ENCODE measurements around the gene TMEM208.

Gene TMEM208

GRCh38 chr16:67216612-67217490 is 10.1 kb upstream of the TMEM208 start:
- H3K4me3 ChIP-seq (ENCODE audit: low read depth, low read length) = no peak overlapping the region
- peak; percentile 82 for DNase-seq
- no peaks in the 10 kb centered on the region for H3K36me3 ChIP-seq
- no peaks in the 10 kb centered on the region for H3K9me3 ChIP-seq
- no peak for TF ChIP-seq CTCF (IDR thresholded peaks at IDR 0.05; ENCODE audit: low read depth, low read length)
- H3K4me1 ChIP-seq = peaks cover 14% of the 10 kb centered on the region
- H3K27me3 ChIP-seq = no peaks in the 10 kb centered on the region

- no peak for TF ChIP-seq CTCF (IDR thresholded peaks at IDR 0.05; ENCODE audit: low read depth, low read length)
- Histone ChIP-seq H3K36me3 (peaks cover 10% of the 10 kb centered on the region), H3K27me3 (no peaks in the 10 kb centered on the region), H3K4me3 (ENCODE audit: low read depth, low read length) (no peak overlapping the region), H3K4me1 (no peaks in the 10 kb centered on the region; the same call in none of the 2 replicates), H3K9me3 (no peaks in the 10 kb centered on the region)
- no peak for DNase-seq
These were observed 2.9 kb upstream of the TMEM208 start for GRCh38 chr16:67223992-67224391.

- DNase-seq = no peak
- no peaks in the 10 kb centered on the region; the same call in none of the 2 replicates for H3K4me1 ChIP-seq
- TF ChIP-seq CTCF (IDR thresholded peaks at IDR 0.05; ENCODE audit: low read depth, low read length) = no peak
- H3K9me3 ChIP-seq = no peaks in the 10 kb centered on the region
- peak overlapping the region; percentile 99 for H3K4me3 ChIP-seq (ENCODE audit: low read depth, low read length)
- peaks cover 34% of the 10 kb centered on the region for H3K36me3 ChIP-seq
- no peaks in the 10 kb centered on the region for H3K27me3 ChIP-seq
These were observed 581 bp upstream of the TMEM208 start for GRCh38 chr16:67226295-67226803.

DNA sequence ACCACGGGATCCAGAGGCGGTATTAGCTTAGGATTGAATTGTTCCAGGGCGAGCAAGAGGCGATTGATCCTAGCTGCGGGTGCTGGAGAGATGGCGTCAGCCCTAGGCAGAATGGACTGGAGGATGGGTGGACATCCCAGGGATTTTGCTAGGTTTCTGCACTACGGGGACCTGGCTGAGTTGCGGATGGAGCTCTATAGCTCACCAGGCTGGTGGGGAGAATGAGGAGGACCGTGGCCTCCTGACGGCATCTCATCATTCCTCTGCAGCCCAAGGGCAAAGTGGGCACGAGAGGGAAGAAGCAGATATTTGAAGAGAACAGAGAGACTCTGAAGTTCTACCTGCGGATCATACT is 614 bp downstream of the TMEM208 start:
- no peak for TF ChIP-seq CTCF (IDR thresholded peaks at IDR 0.05; ENCODE audit: low read depth, low read length)
- H3K4me3 ChIP-seq (ENCODE audit: low read depth, low read length) = peak overlapping the region; percentile 99
- peaks cover 39% of the 10 kb centered on the region for H3K36me3 ChIP-seq
- no peaks in the 10 kb centered on the region for H3K27me3 ChIP-seq
- no peak for DNase-seq
- no peaks in the 10 kb centered on the region; the same call in none of the 2 replicates for H3K4me1 ChIP-seq
- no peaks in the 10 kb centered on the region for H3K9me3 ChIP-seq

GRCh38 chr16:67228034-67228785 is 1.3 kb downstream of the TMEM208 start:
- Histone ChIP-seq H3K36me3 (peaks cover 39% of the 10 kb centered on the region), H3K4me1 (no peaks in the 10 kb centered on the region; the same call in none of the 2 replicates), H3K4me3 (ENCODE audit: low read depth, low read length) (peak overlapping the region; percentile 99), H3K27me3 (no peaks in the 10 kb centered on the region), H3K9me3 (no peaks in the 10 kb centered on the region)
- DNase-seq = no peak
- no peak for TF ChIP-seq CTCF (IDR thresholded peaks at IDR 0.05; ENCODE audit: low read depth, low read length)

Data from BE2C (cell line).